SH-SY5Y (cell line): ENCODE results near the gene APOBEC3B.

Source experiments
- GATA2 ChIP-seq: IDR thresholded peaks from 2 replicates; pipeline ENCODE4 v1.6.1; 2011; ENCODE audit warnings: mild to moderate bottlenecking, low read depth, low read length
- GATA3 ChIP-seq: IDR thresholded peaks from 2 replicates; pipeline ENCODE4 v1.6.1; 2011; ENCODE audit warnings: low read depth, mild to moderate bottlenecking, low read length, moderate library complexity

Gene APOBEC3B

DNA sequence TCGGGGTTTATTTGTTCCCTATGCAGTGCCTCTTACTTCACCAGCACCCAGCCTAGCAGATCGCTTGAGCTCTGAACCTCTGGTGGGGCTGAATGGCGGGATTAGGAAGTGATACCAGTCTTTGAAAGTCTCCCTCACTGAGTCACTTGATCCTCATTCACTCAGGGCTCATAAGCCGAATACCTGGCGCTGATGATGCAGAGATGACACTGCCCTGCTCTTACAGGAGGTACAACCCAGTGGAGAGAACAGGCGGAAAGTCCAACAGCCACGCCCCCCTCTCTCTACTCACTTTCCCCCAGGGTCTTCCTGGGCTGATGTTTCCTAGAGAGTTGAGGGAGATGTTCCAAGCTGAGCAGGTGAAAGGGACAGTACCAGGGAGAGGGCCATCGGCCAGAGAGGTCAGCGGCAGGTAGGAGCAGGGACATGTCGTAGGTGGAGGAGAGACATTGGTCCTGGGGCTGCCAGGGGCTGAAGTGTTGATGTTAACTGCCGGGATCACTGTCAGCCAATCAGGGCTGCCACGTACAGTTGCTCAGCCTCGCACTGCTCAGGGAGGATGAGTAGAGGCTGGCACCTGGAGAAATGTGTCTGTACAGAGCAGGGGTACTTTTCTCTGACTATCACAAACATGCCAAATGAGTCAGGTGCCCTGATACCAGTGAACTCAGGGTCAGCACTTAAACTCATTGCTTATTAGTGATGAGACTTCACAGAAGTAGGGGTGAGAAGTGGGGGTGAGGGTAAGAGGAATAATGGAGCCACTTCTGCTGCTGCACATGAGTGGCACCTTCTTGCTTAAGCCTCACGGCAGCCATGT, 34.6 kb upstream of the APOBEC3B start:
- no peak for TF ChIP-seq GATA2
- TF ChIP-seq GATA3 = no peak

- TF ChIP-seq GATA2 (no peak), GATA3 (no peak)
These were observed 33.8 kb upstream of the APOBEC3B start for GRCh38 chr22:38948181-38948940.

- TF ChIP-seq GATA3 (no peak), GATA2 (no peak)
These were observed 32.2 kb upstream of the APOBEC3B start for GRCh38 chr22:38949889-38950405.

DNA sequence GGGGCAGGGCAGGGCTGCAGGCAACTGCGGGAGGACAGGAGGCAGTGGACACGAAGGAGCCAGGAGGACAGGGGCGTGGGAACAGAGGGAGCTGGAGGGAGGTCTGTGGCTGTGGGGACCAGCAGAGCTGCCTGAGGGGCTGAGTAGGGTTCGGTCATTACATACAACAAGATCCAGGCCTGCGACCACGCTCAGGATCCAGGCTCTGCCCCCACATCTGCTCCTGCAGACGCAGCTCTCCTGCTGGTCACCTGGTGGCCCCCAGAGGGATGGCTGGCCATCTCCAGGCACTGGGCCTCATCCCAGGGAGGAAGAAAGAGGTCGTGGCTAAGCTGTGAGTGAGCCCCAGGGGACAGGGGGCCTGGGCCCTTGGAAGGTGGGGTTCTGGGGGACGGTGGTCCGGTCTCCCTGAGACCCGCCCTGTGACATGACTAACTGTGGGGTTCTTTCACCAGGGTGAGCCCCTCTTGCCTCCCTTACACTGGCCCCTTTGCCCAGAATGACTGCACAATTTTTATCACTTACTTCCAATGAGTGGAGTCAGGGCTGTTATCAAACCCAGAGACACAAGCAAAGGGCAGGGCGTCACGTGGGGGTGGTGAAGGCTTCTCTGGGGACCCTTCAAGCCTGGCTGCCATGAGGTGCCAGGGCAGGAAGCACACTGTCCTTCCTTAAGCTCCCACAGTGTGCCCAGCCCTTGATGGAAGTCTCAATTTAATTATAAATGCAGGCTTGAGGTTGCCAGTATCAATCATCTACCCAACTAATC, 31.4 kb upstream of the APOBEC3B start:
- TF ChIP-seq GATA2 (no peak), GATA3 (no peak)

GRCh38 chr22:38951734-38952133, 30.4 kb upstream of the APOBEC3B start:
- TF ChIP-seq GATA2 (no peak), GATA3 (no peak)

DNA sequence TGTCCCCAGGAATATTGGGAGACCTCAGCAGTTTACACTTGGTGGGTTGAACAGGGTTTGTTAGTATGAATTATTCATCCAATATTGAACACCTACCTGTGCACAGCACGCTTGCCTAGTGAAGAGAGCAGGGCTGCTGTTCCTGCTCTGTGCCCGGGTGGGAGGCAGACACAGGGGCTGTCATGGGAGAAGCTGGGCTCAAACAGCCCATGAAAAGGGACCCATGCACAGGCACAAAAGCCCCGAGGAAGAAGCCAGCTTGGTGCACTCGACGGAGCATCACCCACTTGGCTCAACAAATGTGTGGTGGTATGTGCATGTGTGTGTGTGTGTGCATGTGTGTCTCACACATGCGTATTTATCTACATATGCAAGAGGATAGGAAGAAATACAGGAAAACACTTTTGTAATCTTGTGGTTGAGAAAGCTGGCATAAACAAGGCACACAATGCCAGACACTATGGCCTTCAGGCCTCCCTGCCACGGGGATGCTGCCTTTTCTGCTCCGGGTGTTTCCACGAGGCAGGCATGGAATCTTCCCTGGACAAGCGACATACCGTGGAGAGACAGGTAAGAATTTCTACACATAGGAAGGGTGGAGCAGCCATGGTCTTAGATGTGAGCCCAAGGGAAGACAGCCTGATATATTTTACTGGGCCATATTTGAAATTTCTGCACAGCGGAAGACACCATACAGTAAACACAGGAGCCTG, 29.7 kb upstream of the APOBEC3B start:
- TF ChIP-seq GATA2 (no peak), GATA3 (no peak)

DNA sequence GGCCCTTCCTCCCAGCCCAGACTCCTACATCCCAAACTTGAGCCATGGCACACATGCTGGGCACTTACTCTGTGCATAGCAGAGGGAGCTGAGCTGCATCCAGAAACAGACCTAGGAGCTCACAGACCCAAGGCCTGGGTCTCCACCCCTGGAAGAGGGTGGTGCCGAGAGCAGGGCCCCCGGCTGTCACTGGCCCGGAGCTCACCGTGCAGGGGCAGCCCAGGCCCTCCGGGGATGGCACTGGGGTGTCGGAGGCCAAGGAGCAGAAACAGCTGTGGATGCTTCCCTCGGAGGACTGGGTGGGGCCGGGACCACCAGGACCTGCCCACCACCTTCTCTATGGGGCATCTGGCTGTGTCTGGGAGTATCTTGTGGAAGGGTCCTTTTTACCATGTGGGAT, 29.1 kb upstream of the APOBEC3B start:
- TF ChIP-seq GATA2 = no peak
- TF ChIP-seq GATA3 = no peak

DNA sequence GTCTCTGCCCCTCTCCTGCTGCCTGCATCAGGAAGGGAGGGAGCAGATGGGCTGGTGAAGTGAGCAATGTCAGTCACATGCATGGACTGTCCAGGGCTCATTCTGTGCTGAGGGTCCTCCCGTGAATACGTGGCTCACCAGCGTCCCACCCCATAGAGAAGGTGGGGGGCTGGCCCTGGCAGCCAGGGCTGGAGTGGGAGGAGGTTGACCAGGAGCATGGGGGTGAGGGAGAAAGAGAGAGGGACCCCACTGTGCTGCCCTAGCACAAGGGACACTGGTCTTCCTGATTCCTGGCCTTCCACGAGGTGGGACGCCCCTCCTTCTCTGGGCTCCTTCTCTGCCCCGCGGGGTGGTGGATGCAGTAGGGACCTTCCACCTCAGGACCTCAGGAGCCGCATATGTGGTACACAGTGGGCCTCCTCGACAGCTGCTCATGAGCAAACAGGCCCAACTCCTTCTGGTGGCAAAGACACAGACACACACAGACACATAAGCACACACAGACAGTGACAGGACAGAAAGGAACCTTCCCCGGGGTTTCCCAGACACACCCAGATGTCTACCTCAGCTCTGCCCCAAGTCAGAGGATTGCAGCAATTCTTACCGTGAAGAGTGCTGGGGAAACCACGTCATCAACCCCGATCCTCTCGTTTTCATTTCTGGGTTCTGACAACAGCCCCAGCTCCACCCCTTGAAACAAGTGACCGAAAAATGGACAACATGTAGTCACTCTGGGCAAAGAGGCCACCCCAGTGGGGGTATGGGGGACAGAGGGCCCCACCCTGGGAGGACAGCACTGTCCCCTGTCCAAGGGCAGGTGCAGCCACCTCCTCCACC, 28.4 kb upstream of the APOBEC3B start:
- TF ChIP-seq GATA2 = no peak
- no peak for TF ChIP-seq GATA3

DNA sequence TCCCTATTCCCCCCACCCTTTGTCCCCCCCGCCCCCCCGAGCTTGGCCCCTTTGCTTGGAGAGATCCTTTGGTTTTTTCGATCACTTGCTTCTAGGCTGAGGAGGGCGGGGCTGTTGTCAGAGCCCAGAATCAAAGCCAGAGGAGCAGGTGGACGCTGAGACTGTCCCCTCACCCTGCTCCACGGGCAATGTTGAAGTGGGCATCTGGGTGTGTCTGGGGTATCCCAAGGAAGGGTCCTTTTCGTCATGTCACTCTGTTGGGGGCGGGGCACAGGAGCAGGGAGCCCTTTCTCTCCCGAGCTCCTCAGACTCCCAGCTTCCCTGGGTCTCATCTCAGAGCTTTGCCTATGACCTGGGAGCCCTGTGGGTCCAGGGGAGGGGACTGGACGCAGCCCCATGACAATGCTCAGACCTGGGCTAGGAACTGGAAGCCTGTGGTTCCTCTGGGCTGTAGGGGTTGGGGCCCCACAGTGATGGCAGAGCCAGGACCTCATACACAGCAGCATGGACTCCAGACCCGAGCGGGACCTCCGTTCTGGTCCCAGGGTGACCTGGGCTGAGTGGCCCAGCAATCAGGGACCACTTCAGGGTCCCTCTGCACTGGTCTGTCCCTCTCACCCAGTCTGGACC, 27.6 kb upstream of the APOBEC3B start:
- TF ChIP-seq GATA3 = no peak
- TF ChIP-seq GATA2 = no peak

DNA sequence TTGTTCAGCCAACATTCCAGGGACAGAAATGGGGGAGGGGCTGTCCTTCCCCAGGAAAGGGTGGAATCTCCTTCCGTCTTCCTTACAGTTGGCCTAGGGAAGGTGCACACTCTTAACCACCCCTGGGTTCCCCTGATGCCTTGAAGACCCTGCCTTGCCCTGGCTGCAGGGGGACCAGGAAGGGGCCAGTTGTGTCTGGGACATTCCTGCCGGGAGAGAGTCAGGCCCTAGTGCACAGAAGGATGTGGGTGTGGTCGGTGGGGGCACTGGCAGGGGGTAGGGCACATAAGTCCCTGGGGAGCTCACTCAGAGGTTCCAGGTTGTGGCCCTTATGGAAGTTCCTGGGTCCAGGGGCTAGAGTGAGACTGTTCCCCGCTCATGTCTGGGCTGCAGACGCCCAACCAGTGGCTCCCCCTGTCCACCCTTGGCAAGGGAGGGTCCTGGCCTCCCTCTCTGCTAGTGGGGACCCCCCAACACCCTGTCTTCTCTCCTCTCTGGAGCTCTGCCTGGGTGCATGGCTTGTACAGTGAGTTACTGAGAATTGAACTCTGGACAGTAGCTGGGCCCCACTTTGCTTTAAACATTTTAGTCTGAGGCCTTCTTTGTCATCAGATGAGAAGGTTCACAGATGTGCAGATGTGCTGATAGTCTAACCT, 26.8 kb upstream of the APOBEC3B start:
- no peak for TF ChIP-seq GATA3
- no peak for TF ChIP-seq GATA2

DNA sequence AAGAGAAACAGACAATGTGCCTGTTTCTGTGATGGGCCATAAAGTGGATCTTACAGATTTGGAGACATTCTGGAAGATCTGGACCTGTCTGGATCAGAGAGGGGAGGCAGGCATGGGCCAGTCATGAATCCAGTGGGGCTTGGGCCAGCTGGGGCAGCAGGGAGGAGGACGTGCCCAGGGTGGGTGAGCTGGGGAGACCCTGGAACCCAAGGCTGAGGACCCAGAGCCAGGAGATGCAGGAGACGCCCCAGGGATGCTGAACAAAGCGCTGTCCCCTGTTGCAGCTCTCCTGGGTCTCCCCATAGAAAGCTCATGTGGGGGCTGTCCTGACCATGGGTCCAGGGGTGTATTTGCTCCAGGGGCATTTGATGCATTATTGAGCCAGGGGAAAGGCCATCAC, 26.2 kb upstream of the APOBEC3B start:
- TF ChIP-seq GATA3 (no peak), GATA2 (no peak)

GRCh38 chr22:38956551-38956950, 25.6 kb upstream of the APOBEC3B start:
- no peak for TF ChIP-seq GATA3
- no peak for TF ChIP-seq GATA2
